Measurements from ENCODE around the gene SARNP.
A peak's percentile ranks its signal among the peaks of the same experiment; 100 is the strongest.

Gene SARNP

GRCh38 chr12:55713721-55714120 is 103.8 kb downstream of the SARNP start:
- Mint-ChIP-seq H3K27ac (no peak overlapping the region), H3K27me3 (ENCODE audit: low read depth, poor library complexity) (peaks cover 48% of the 10 kb centered on the region), H3K4me1 (peaks cover 38% of the 10 kb centered on the region), H3K9me3 (no peaks in the 10 kb centered on the region), H3K4me3 (no peak overlapping the region), H3K36me3 (ENCODE audit: low read depth) (no peaks in the 10 kb centered on the region)
- no peak for DNase-seq
- no peak for TF ChIP-seq CTCF (IDR thresholded peaks at IDR 0.05)

GRCh38 chr12:55712700-55713415 is 104.7 kb downstream of the SARNP start:
- no peak overlapping the region for H3K4me3 Mint-ChIP-seq
- no peaks in the 10 kb centered on the region for H3K36me3 Mint-ChIP-seq (ENCODE audit: low read depth)
- peak overlapping the region; percentile 11 for H3K27ac Mint-ChIP-seq
- TF ChIP-seq CTCF (IDR thresholded peaks at IDR 0.05): no peak
- peaks cover 54% of the 10 kb centered on the region for H3K27me3 Mint-ChIP-seq (ENCODE audit: low read depth, poor library complexity)
- peaks cover 38% of the 10 kb centered on the region for H3K4me1 Mint-ChIP-seq
- DNase-seq: no peak
- H3K9me3 Mint-ChIP-seq: no peaks in the 10 kb centered on the region

GRCh38 chr12:55711786-55712553 is 105.6 kb downstream of the SARNP start:
- H3K36me3 Mint-ChIP-seq (ENCODE audit: low read depth): no peaks in the 10 kb centered on the region
- TF ChIP-seq CTCF (IDR thresholded peaks at IDR 0.05): no peak
- no peak overlapping the region for H3K4me3 Mint-ChIP-seq

GRCh38 chr12:55708695-55709233 is 108.8 kb downstream of the SARNP start:
- Mint-ChIP-seq H3K4me3 (peak overlapping the region; percentile 86), H3K4me1 (peaks cover 42% of the 10 kb centered on the region), H3K27ac (no peak overlapping the region), H3K36me3 (ENCODE audit: low read depth) (no peaks in the 10 kb centered on the region), H3K27me3 (ENCODE audit: low read depth, poor library complexity) (peaks cover 63% of the 10 kb centered on the region), H3K9me3 (no peaks in the 10 kb centered on the region)
- TF ChIP-seq CTCF (IDR thresholded peaks at IDR 0.05): no peak
- no peak for DNase-seq

More at GRCh38 chr12:55711786-55712553, 105.6 kb downstream of the SARNP start:
- DNase-seq: no peak
- no peak overlapping the region for H3K27ac Mint-ChIP-seq
- no peaks in the 10 kb centered on the region for H3K9me3 Mint-ChIP-seq
- peaks cover 59% of the 10 kb centered on the region for H3K27me3 Mint-ChIP-seq (ENCODE audit: low read depth, poor library complexity)
- peaks cover 34% of the 10 kb centered on the region for H3K4me1 Mint-ChIP-seq

GRCh38 chr12:55707841-55708694 is 109.5 kb downstream of the SARNP start, which contains the start of gene ITGA7:
Gene ITGA7 (minus strand): TSS chr12:55707904. CDS start chr12:55707682, 222 bp downstream.
- Mint-ChIP-seq H3K36me3 (ENCODE audit: low read depth) (no peaks in the 10 kb centered on the region), H3K27me3 (ENCODE audit: low read depth, poor library complexity) (peaks cover 60% of the 10 kb centered on the region), H3K27ac (no peak within 1 kb of the TSS), H3K4me1 (peaks cover 42% of the 10 kb centered on the region), H3K4me3 (peak within 1 kb of the TSS; percentile 86), H3K9me3 (no peaks in the 10 kb centered on the region)
- no peak for TF ChIP-seq CTCF (IDR thresholded peaks at IDR 0.05)
- peak; percentile 97 for DNase-seq

Data from nephron progenitor cell (in vitro differentiated cells).